ENCODE measurements around the gene TBCK. TPM values are rescaled to one million over a fixed set of nuclear protein-coding genes. Genes with fewer than 3 reads are reported as not detected.

Gene TBCK
- total RNA-seq, 1 experiment from 2014 or later = 7.6 TPM

- ChIA-PET CTCF (no interaction called here), POLR2A (ENCODE audit: unreplicated experiment) (no interaction called here)
- no peaks in the 10 kb centered on the region for H3K79me2 ChIP-seq (ENCODE audit: low read length)
Measured at GRCh38 chr4:106038012-106038411, 278.0 kb downstream of the TBCK start.

GRCh38 chr4:106036848-106037247 lies 279.2 kb downstream of the TBCK start:
- Histone ChIP-seq H3K4me2 (ENCODE audit: low read length) (no peak overlapping the region), H3K9me2 (replicated peaks; ENCODE audit: low read length) (no peaks in the 10 kb centered on the region), H3K27me3 (ENCODE audit: low read length) (no peaks in the 10 kb centered on the region), H3K79me2 (ENCODE audit: low read length) (no peaks in the 10 kb centered on the region), H3K4me3 (ENCODE audit: low read length) (no peak overlapping the region), H4K20me1 (ENCODE audit: low read length) (no peaks in the 10 kb centered on the region), H3K9me3 (ENCODE audit: low read length) (no peaks in the 10 kb centered on the region), H3F3A (ENCODE audit: low read length, unreplicated experiment) (no peaks in the 10 kb centered on the region), H3K4me1 (ENCODE audit: insufficient read depth, low read length) (peaks cover 6% of the 10 kb centered on the region; the same call in 1 of the 2 replicates), H3K36me3 (ENCODE audit: low read depth, low read length) (no peaks in the 10 kb centered on the region), H3K9ac (ENCODE audit: low read length) (no peak overlapping the region), H3K27ac (ENCODE audit: low read length) (no peak overlapping the region), H2AFZ (ENCODE audit: low read length) (no peak overlapping the region)
- ChIA-PET CTCF (no interaction called here), POLR2A (ENCODE audit: unreplicated experiment) (no interaction called here)
- BruUV-seq (replicated peaks) = no TSS peak
- TF ChIP-seq, protein P1, sequence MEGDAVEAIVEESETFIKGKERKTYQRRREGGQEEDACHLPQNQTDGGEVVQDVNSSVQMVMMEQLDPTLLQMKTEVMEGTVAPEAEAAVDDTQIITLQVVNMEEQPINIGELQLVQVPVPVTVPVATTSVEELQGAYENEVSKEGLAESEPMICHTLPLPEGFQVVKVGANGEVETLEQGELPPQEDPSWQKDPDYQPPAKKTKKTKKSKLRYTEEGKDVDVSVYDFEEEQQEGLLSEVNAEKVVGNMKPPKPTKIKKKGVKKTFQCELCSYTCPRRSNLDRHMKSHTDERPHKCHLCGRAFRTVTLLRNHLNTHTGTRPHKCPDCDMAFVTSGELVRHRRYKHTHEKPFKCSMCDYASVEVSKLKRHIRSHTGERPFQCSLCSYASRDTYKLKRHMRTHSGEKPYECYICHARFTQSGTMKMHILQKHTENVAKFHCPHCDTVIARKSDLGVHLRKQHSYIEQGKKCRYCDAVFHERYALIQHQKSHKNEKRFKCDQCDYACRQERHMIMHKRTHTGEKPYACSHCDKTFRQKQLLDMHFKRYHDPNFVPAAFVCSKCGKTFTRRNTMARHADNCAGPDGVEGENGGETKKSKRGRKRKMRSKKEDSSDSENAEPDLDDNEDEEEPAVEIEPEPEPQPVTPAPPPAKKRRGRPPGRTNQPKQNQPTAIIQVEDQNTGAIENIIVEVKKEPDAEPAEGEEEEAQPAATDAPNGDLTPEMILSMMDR (conservative IDR thresholded peaks at IDR 0.05; ENCODE audit: low read depth, low read length) = no peak
- TF ChIP-seq EZH2 (IDR thresholded peaks at IDR 0.05; ENCODE audit: low read length, unreplicated experiment) (no peak), EZH2phosphoT487 (IDR thresholded peaks at IDR 0.05; ENCODE audit: borderline replicate concordance, low read length) (no peak)
- intact Hi-C loops (cut with micrococcal nuclease) = no loop called here
- DNase-seq (no peak), ATAC-seq (no peak)

More at GRCh38 chr4:106038012-106038411, 278.0 kb downstream of the TBCK start:
- Histone ChIP-seq H3K27ac (ENCODE audit: low read length) (no peak overlapping the region), H2AFZ (ENCODE audit: low read length) (no peak overlapping the region), H4K20me1 (ENCODE audit: low read length) (no peaks in the 10 kb centered on the region), H3K27me3 (ENCODE audit: low read length) (no peaks in the 10 kb centered on the region), H3K9me3 (ENCODE audit: low read length) (no peaks in the 10 kb centered on the region), H3K4me1 (ENCODE audit: insufficient read depth, low read length) (peaks cover 6% of the 10 kb centered on the region; the same call in 1 of the 2 replicates), H3K4me3 (ENCODE audit: low read length) (no peak overlapping the region), H3K36me3 (ENCODE audit: low read depth, low read length) (no peaks in the 10 kb centered on the region), H3K9me2 (replicated peaks; ENCODE audit: low read length) (no peaks in the 10 kb centered on the region), H3F3A (ENCODE audit: low read length, unreplicated experiment) (no peaks in the 10 kb centered on the region), H3K4me2 (ENCODE audit: low read length) (no peak overlapping the region), H3K9ac (ENCODE audit: low read length) (no peak overlapping the region)
- TF ChIP-seq EZH2phosphoT487 (IDR thresholded peaks at IDR 0.05; ENCODE audit: borderline replicate concordance, low read length) = no peak
- no peak for TF ChIP-seq EZH2 (IDR thresholded peaks at IDR 0.05; ENCODE audit: low read length, unreplicated experiment)
- TF ChIP-seq, protein P1 (conservative IDR thresholded peaks at IDR 0.05; ENCODE audit: low read depth, low read length) = no peak
- DNase-seq (no peak), ATAC-seq (no peak)
- intact Hi-C loops (cut with micrococcal nuclease) = no loop called here
- BruUV-seq (replicated peaks) = no TSS peak

DNA sequence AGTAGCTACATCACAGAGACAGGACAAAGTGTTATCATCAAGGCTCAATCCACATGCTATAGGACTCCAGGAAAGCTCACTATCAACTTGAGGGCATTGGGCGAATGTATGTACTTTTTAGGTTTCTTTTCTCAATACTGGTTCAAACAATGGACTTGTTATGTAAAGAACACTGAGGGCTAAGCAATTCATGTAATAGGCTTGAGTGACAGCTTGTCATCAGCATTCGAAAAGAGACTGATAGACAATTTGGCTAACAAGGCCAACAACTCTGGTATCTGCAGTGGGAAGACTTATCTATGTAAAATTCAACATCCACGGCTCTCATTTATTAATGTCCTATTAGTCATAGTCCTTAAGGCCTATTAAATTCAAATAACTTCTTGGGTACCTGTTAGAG lies 279.7 kb downstream of the TBCK start:
- Histone ChIP-seq H3K9me3 (ENCODE audit: low read length) (no peaks in the 10 kb centered on the region), H3K27me3 (ENCODE audit: low read length) (no peaks in the 10 kb centered on the region), H3K9ac (ENCODE audit: low read length) (no peak overlapping the region), H2AFZ (ENCODE audit: low read length) (no peak overlapping the region), H3K4me3 (ENCODE audit: low read length) (no peak overlapping the region), H3K4me1 (ENCODE audit: insufficient read depth, low read length) (peaks cover 6% of the 10 kb centered on the region; the same call in 1 of the 2 replicates), H4K20me1 (ENCODE audit: low read length) (no peaks in the 10 kb centered on the region), H3K79me2 (ENCODE audit: low read length) (no peaks in the 10 kb centered on the region), H3K4me2 (ENCODE audit: low read length) (no peak overlapping the region), H3K36me3 (ENCODE audit: low read depth, low read length) (no peaks in the 10 kb centered on the region), H3F3A (ENCODE audit: low read length, unreplicated experiment) (no peaks in the 10 kb centered on the region), H3K9me2 (replicated peaks; ENCODE audit: low read length) (no peaks in the 10 kb centered on the region), H3K27ac (ENCODE audit: low read length) (no peak overlapping the region)
- BruUV-seq (replicated peaks) = no TSS peak
- ATAC-seq = no peak
- CTCF ChIA-PET = no interaction called here
- POLR2A ChIA-PET (ENCODE audit: unreplicated experiment) = no interaction called here
- TF ChIP-seq EZH2phosphoT487 (IDR thresholded peaks at IDR 0.05; ENCODE audit: borderline replicate concordance, low read length) = no peak
- TF ChIP-seq, protein P1 (conservative IDR thresholded peaks at IDR 0.05; ENCODE audit: low read depth, low read length) = no peak
- no peak for TF ChIP-seq EZH2 (IDR thresholded peaks at IDR 0.05; ENCODE audit: low read length, unreplicated experiment)
- intact Hi-C loops (cut with micrococcal nuclease) = no loop called here
- DNase-seq = no peak

Data from PC-3 (cell line).